Keratinocyte (primary cell): ENCODE measurements around the gene TDRKH. TPM values are rescaled to one million over a fixed set of nuclear protein-coding genes. Genes with fewer than 3 reads are reported as not detected.

ENCODE experiments used
- DNase-seq: peaks from one replicate; pipeline ENCODE4 v3.0.0-alpha.2; 2011; ENCODE audit warnings: low read depth, missing footprints, low spot score
- FAIRE-seq: peaks from 2 replicates; lab custom pipeline; 2011; peaks lifted over from hg19 to GRCh38; lab: Jason Lieb, UNC
- H2AFZ ChIP-seq: 2 replicates; pipeline ENCODE4 v1.6.0; 2012; ENCODE audit warnings: low read length, control low read depth, inconsistent platforms; ENCODE audit not compliant: control insufficient read depth
- H3K27ac ChIP-seq: 2 replicates; pipeline ENCODE4 v1.5.1; 2011; ENCODE audit warnings: low read length; ENCODE audit not compliant: control insufficient read depth, insufficient read depth
- H3K27me3 ChIP-seq: 3 replicates; pipeline ENCODE4 v1.6.0; 2011; ENCODE audit warnings: low read length; ENCODE audit not compliant: control insufficient read depth, insufficient read depth; ENCODE audit errors: extremely low read depth
- H3K36me3 ChIP-seq, 2 experiments: 2 replicates in 1 of 2; 3 replicates in 1 of 2; pipeline ENCODE4 v1.5.1; 2011; ENCODE audit warnings: low read length in 2 of 2, mild to moderate bottlenecking in 1 of 2; ENCODE audit not compliant: control insufficient read depth in 2 of 2, insufficient read depth in 2 of 2; ENCODE audit errors: extremely low read depth in 1 of 2
- H3K4me1 ChIP-seq: 3 replicates; pipeline ENCODE4 v1.5.1; 2011; ENCODE audit warnings: low read length; ENCODE audit not compliant: control insufficient read depth, insufficient read depth; ENCODE audit errors: extremely low read depth
- H3K4me2 ChIP-seq: 3 replicates; pipeline ENCODE4 v1.6.0; 2011; ENCODE audit warnings: low read depth, low read length; ENCODE audit not compliant: control insufficient read depth, insufficient read depth; ENCODE audit errors: extremely low read depth
- H3K4me3 ChIP-seq, 3 experiments: fragments of 200-600 bp in 1 of 3; sonication (generic) in 1 of 3; 2 replicates in 2 of 3; 3 replicates in 1 of 3; pipeline ENCODE4 v1.5.1; 2011 to 2016; ENCODE audit warnings: low read length in 3 of 3, mild to moderate bottlenecking in 3 of 3, control low read depth in 2 of 3, inconsistent platforms in 1 of 3, low read depth in 1 of 3, mixed read lengths in 1 of 3, mixed run types in 1 of 3, moderate library complexity in 1 of 3; ENCODE audit not compliant: control insufficient read depth in 2 of 3, insufficient read depth in 2 of 3; ENCODE audit errors: extremely low read depth in 1 of 3
- H3K79me2 ChIP-seq: 2 replicates; pipeline ENCODE4 v1.6.0; 2012; ENCODE audit warnings: low read length; ENCODE audit not compliant: control insufficient read depth, insufficient read depth
- H3K9ac ChIP-seq: 3 replicates; pipeline ENCODE4 v1.6.0; 2011; ENCODE audit warnings: low read length; ENCODE audit not compliant: control insufficient read depth, insufficient read depth; ENCODE audit errors: extremely low read depth
- H3K9me1 ChIP-seq: 3 replicates; pipeline ENCODE4 v1.6.0; 2011; ENCODE audit warnings: low read length; ENCODE audit not compliant: control insufficient read depth, insufficient read depth; ENCODE audit errors: extremely low read depth
- H3K9me3 ChIP-seq: 2 replicates; pipeline ENCODE4 v1.5.1; 2012; ENCODE audit warnings: low read depth, low read length; ENCODE audit not compliant: control insufficient read depth
- H4K20me1 ChIP-seq: 3 replicates; pipeline ENCODE4 v1.6.0; 2011; ENCODE audit warnings: low read length; ENCODE audit not compliant: control insufficient read depth, insufficient read depth; ENCODE audit errors: extremely low read depth
- EZH2 ChIP-seq: IDR thresholded peaks from one replicate; pipeline ENCODE4 v1.6.1; 2012; ENCODE audit warnings: inconsistent platforms, mild to moderate bottlenecking, low read length, moderate library complexity
- dilution Hi-C: fragments of 300-500 bp; cut with MboI; formaldehyde crosslinking; loops from one replicate; pipeline ENCODE4 v1.7.0; 2020; ENCODE audit warnings: low sequenced_read_pairs; ENCODE audit not compliant: extremely low pct_ligation_motif_present
- polyA plus RNA-seq, 5 experiments: library from polyadenylated mRNA; depleted of rRNA in 3 of 5; stranded (reverse) in 3 of 5; stranded (forward) in 1 of 5; unstranded in 1 of 5; fragments of >200 nt; gene quantifications; 1 replicate in 1 of 5; 2 replicates in 3 of 5; 3 replicates in 1 of 5; pipeline versions ENCODE4 v1.2.1 to v1.2.3, GENCODE V29; 2011 to 2012; ENCODE audit warnings: missing spikeins in 2 of 5, low read depth in 1 of 5, low replicate concordance in 1 of 5
- TF ChIP-seq, protein P1 (sequence below), 3 experiments: IDR thresholded peaks in 1 of 3; conservative IDR thresholded peaks in 1 of 3; optimal IDR thresholded peaks in 1 of 3; 2 replicates in 2 of 3; 3 replicates in 1 of 3; pipeline versions ENCODE3 to v1.5.1; 2011; ENCODE audit warnings: low read length in 3 of 3, mild to moderate bottlenecking in 3 of 3, moderate library complexity in 2 of 3, control low read depth in 1 of 3, inconsistent platforms in 1 of 3; ENCODE audit not compliant: insufficient read depth in 2 of 3; ENCODE audit errors: extremely low read depth in 1 of 3

TDRKH gene
- polyA plus RNA-seq, 1 donor (not counting 4 experiments of a cell fraction or from before 2014, with no cell fraction given), result 9.7 TPM

DNA sequence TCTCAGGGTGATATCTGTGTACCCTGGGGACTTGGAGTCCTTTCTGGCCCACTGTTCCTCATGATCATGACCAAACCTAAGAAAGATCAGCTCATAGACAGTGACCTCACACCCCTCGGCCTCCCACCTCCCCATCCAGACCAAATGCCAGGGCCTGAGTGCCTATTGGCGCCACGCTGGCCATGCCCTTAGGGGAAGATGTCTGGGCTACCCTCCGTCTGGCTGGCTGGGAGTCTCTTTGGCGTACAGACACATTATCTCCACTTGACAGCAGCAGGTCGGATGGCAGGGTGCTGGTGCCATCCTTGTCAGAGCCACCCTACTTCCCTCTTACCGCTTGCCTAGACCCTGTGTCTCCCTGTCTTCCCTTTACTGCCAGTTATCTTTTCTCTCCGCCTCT is 32.9 kb upstream of the TDRKH start:
- Histone ChIP-seq H4K20me1 (no peaks in the 10 kb centered on the region), H3K79me2 (no peaks in the 10 kb centered on the region), H3K27ac (no peak overlapping the region), H3K4me3 (no peak overlapping the region), H3K9ac (no peak overlapping the region), H3K4me1 (peaks cover 9% of the 10 kb centered on the region), H3K9me1 (no peaks in the 10 kb centered on the region), H2AFZ (no peak overlapping the region), H3K36me3 (no peaks in the 10 kb centered on the region), H3K27me3 (no peaks in the 10 kb centered on the region), H3K9me3 (no peaks in the 10 kb centered on the region), H3K4me2 (no peak overlapping the region)
- TF ChIP-seq EZH2, result no peak
- TF ChIP-seq, protein P1, sequence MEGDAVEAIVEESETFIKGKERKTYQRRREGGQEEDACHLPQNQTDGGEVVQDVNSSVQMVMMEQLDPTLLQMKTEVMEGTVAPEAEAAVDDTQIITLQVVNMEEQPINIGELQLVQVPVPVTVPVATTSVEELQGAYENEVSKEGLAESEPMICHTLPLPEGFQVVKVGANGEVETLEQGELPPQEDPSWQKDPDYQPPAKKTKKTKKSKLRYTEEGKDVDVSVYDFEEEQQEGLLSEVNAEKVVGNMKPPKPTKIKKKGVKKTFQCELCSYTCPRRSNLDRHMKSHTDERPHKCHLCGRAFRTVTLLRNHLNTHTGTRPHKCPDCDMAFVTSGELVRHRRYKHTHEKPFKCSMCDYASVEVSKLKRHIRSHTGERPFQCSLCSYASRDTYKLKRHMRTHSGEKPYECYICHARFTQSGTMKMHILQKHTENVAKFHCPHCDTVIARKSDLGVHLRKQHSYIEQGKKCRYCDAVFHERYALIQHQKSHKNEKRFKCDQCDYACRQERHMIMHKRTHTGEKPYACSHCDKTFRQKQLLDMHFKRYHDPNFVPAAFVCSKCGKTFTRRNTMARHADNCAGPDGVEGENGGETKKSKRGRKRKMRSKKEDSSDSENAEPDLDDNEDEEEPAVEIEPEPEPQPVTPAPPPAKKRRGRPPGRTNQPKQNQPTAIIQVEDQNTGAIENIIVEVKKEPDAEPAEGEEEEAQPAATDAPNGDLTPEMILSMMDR (optimal IDR thresholded peaks at IDR 0.05 in 1 of 3, IDR thresholded peaks at IDR 0.05 in 1 of 3, conservative IDR thresholded peaks at IDR 0.05 in 1 of 3; ENCODE audit: extremely low read depth in 1 of 3, insufficient read depth in 2 of 3, low read length in 3 of 3), result no peak
- FAIRE-seq (no peak), DNase-seq (no peak)
- dilution Hi-C loops, result no loop called here

DNA sequence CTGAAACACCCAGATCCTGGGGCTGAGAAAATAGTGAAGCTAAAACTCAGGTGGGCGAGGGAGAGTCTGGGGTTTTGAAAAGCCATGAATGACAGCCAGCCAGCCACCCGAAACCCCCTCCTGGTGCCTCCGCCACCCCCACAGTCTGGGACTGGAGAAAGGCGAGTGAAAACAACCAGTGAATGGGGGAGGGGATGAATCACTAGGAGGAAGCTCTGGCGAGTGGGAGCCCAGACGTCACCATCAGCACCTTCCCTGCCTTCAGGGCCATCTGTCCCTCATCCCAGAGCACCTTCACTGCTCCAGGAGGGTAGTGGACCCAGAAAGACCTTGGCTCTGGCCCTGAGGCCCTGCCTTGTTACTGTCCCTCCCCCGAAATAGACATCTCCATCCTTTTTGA is 32.1 kb upstream of the TDRKH start:
- H4K20me1 ChIP-seq, result no peaks in the 10 kb centered on the region
- no peaks in the 10 kb centered on the region for H3K27me3 ChIP-seq
- H3K4me3 ChIP-seq, result no peak overlapping the region
- no peak overlapping the region for H3K27ac ChIP-seq
- DNase-seq (no peak), FAIRE-seq (no peak)
- H3K9me3 ChIP-seq, result no peaks in the 10 kb centered on the region
- H2AFZ ChIP-seq, result no peak overlapping the region
- H3K79me2 ChIP-seq, result no peaks in the 10 kb centered on the region
- H3K4me1 ChIP-seq, result peaks cover 10% of the 10 kb centered on the region
- no peaks in the 10 kb centered on the region for H3K36me3 ChIP-seq
- H3K9ac ChIP-seq, result no peak overlapping the region
- dilution Hi-C loops, result no loop called here
- TF ChIP-seq EZH2, result no peak
- TF ChIP-seq, protein P1 (optimal IDR thresholded peaks at IDR 0.05 in 1 of 3, IDR thresholded peaks at IDR 0.05 in 1 of 3, conservative IDR thresholded peaks at IDR 0.05 in 1 of 3; ENCODE audit: extremely low read depth in 1 of 3, insufficient read depth in 2 of 3, low read length in 3 of 3), result no peak
- no peaks in the 10 kb centered on the region for H3K9me1 ChIP-seq
- H3K4me2 ChIP-seq, result no peak overlapping the region
